Stomach smooth muscle (tissue), 2 donors: ENCODE measurements around the gene NAAA.

Experiments
- H3K27ac ChIP-seq: one replicate; pipeline ENCODE4 v1.7.0; 2013; ENCODE audit warnings: mild to moderate bottlenecking, low read length, inconsistent platforms
- H3K27me3 ChIP-seq, 2 donors: one replicate each; pipeline ENCODE4 v1.7.0; 2013; ENCODE audit warnings: low read length in 2 of 2; ENCODE audit not compliant: insufficient read depth in 2 of 2, control insufficient read depth in 1 of 2
- H3K36me3 ChIP-seq, 2 donors: one replicate each; pipeline ENCODE4 v1.7.0; 2013; ENCODE audit warnings: low read length in 2 of 2; ENCODE audit not compliant: control insufficient read depth in 2 of 2, insufficient read depth in 2 of 2
- H3K4me1 ChIP-seq: one replicate; pipeline ENCODE4 v1.7.0; 2013; ENCODE audit warnings: low read length; ENCODE audit not compliant: control insufficient read depth, insufficient read depth
- H3K4me3 ChIP-seq, 2 donors: one replicate each; pipeline ENCODE4 v1.7.0; 2013; ENCODE audit warnings: low read length in 2 of 2
- H3K9ac ChIP-seq, 2 donors: one replicate each; pipeline ENCODE4 v1.7.0; 2013; ENCODE audit warnings: low read length in 2 of 2, mild to moderate bottlenecking in 1 of 2
- H3K9me3 ChIP-seq, 2 donors: one replicate each; pipeline ENCODE4 v1.7.0; 2013; ENCODE audit warnings: low read length in 2 of 2; ENCODE audit not compliant: control insufficient read depth in 2 of 2
- donor health status: healthy.
- donor health status: Pancreatic carcinoma.

Gene NAAA

GRCh38 chr4:75895744-75896314, 45.0 kb downstream of the NAAA start:
- Histone ChIP-seq H3K9me3 (no peaks in the 10 kb centered on the region), H3K27ac (no peak overlapping the region), H3K4me3 (no peak overlapping the region), H3K27me3 (no peaks in the 10 kb centered on the region), H3K36me3 (no peaks in the 10 kb centered on the region), H3K9ac (no peak overlapping the region), H3K4me1 (no peaks in the 10 kb centered on the region)

GRCh38 chr4:75892508-75892907, 48.3 kb downstream of the NAAA start:
- Histone ChIP-seq H3K27me3 (no peaks in the 10 kb centered on the region), H3K9me3 (no peaks in the 10 kb centered on the region), H3K9ac (no peak overlapping the region), H3K4me3 (no peak overlapping the region), H3K36me3 (no peaks in the 10 kb centered on the region), H3K27ac (no peak overlapping the region), H3K4me1 (no peaks in the 10 kb centered on the region)

- H3K36me3 ChIP-seq, result no peaks in the 10 kb centered on the region
- H3K27ac ChIP-seq, result no peak overlapping the region
- no peaks in the 10 kb centered on the region for H3K27me3 ChIP-seq
- H3K9me3 ChIP-seq, result no peaks in the 10 kb centered on the region
- H3K4me1 ChIP-seq, result no peaks in the 10 kb centered on the region
- H3K9ac ChIP-seq, result no peak overlapping the region
- no peak overlapping the region for H3K4me3 ChIP-seq
These were observed 49.2 kb downstream of the NAAA start for GRCh38 chr4:75891611-75892010.

GRCh38 chr4:75889537-75890199, 51.1 kb downstream of the NAAA start:
- Histone ChIP-seq H3K36me3 (no peaks in the 10 kb centered on the region), H3K4me3 (no peak overlapping the region), H3K9me3 (no peaks in the 10 kb centered on the region), H3K27ac (no peak overlapping the region), H3K4me1 (no peaks in the 10 kb centered on the region), H3K9ac (no peak overlapping the region), H3K27me3 (peaks cover 3 to 5% of the 10 kb centered on the region in 2 donors)

- Histone ChIP-seq H3K9me3 (no peaks in the 10 kb centered on the region), H3K27me3 (peaks cover 3 to 5% of the 10 kb centered on the region in 2 donors), H3K9ac (no peak overlapping the region), H3K4me3 (no peak overlapping the region), H3K27ac (no peak overlapping the region), H3K4me1 (no peaks in the 10 kb centered on the region), H3K36me3 (no peaks in the 10 kb centered on the region)
These were observed 54.7 kb downstream of the NAAA start for GRCh38 chr4:75886104-75886503.

- H3K9ac ChIP-seq, result no peak overlapping the region
- peaks cover 5% of the 10 kb centered on the region in 2 donors for H3K27me3 ChIP-seq
- no peaks in the 10 kb centered on the region for H3K36me3 ChIP-seq
- H3K9me3 ChIP-seq, result no peaks in the 10 kb centered on the region
- H3K4me1 ChIP-seq, result no peaks in the 10 kb centered on the region
- H3K27ac ChIP-seq, result no peak overlapping the region
- no peak overlapping the region for H3K4me3 ChIP-seq
These were observed 59.3 kb downstream of the NAAA start for GRCh38 chr4:75881476-75881875.

GRCh38 chr4:75880278-75880677, 60.5 kb downstream of the NAAA start:
- no peak overlapping the region for H3K27ac ChIP-seq
- H3K4me1 ChIP-seq, result no peaks in the 10 kb centered on the region
- no peak overlapping the region for H3K9ac ChIP-seq
- no peak overlapping the region for H3K4me3 ChIP-seq
- H3K9me3 ChIP-seq, result no peaks in the 10 kb centered on the region
- peaks cover 0 to 3% of the 10 kb centered on the region in 2 donors for H3K27me3 ChIP-seq
- no peaks in the 10 kb centered on the region for H3K36me3 ChIP-seq

GRCh38 chr4:75878246-75878756, 62.5 kb downstream of the NAAA start:
- Histone ChIP-seq H3K9me3 (no peaks in the 10 kb centered on the region), H3K4me1 (no peaks in the 10 kb centered on the region), H3K27ac (no peak overlapping the region), H3K9ac (no peak overlapping the region), H3K27me3 (peaks cover 0 to 3% of the 10 kb centered on the region in 2 donors), H3K4me3 (no peak overlapping the region), H3K36me3 (no peaks in the 10 kb centered on the region)

- H3K36me3 ChIP-seq, result no peaks in the 10 kb centered on the region
- no peaks in the 10 kb centered on the region for H3K4me1 ChIP-seq
- no peak overlapping the region for H3K4me3 ChIP-seq
- no peak overlapping the region for H3K27ac ChIP-seq
- no peaks in the 10 kb centered on the region for H3K9me3 ChIP-seq
- no peak overlapping the region for H3K9ac ChIP-seq
- peaks cover 0 to 3% of the 10 kb centered on the region in 2 donors for H3K27me3 ChIP-seq
These were observed 64.6 kb downstream of the NAAA start for GRCh38 chr4:75876218-75876617.

GRCh38 chr4:75869100-75869499, 71.7 kb downstream of the NAAA start:
- no peaks in the 10 kb centered on the region for H3K36me3 ChIP-seq
- no peak overlapping the region for H3K4me3 ChIP-seq

GRCh38 chr4:75867130-75867529, 73.7 kb downstream of the NAAA start:
- no peak overlapping the region for H3K9ac ChIP-seq
- H3K36me3 ChIP-seq, result no peaks in the 10 kb centered on the region
- H3K9me3 ChIP-seq, result no peaks in the 10 kb centered on the region
- no peaks in the 10 kb centered on the region for H3K27me3 ChIP-seq
- H3K4me3 ChIP-seq, result no peak overlapping the region
- H3K4me1 ChIP-seq, result no peaks in the 10 kb centered on the region
- no peak overlapping the region for H3K27ac ChIP-seq

More at GRCh38 chr4:75869100-75869499, 71.7 kb downstream of the NAAA start:
- H3K9ac ChIP-seq, result no peak overlapping the region
- H3K27me3 ChIP-seq, result no peaks in the 10 kb centered on the region
- H3K27ac ChIP-seq, result no peak overlapping the region
- H3K9me3 ChIP-seq, result no peaks in the 10 kb centered on the region
- no peaks in the 10 kb centered on the region for H3K4me1 ChIP-seq
